GM21737 (cell line): ENCODE measurements around the gene EIF3L.

Source experiments
- ATAC-seq: cut with Tn5 transposase; IDR thresholded peaks from one replicate; pipeline ENCODE4 v1.9.1; 2021; ENCODE audit warnings: mild to moderate bottlenecking, moderate library complexity; ENCODE audit not compliant: unreplicated experiment

EIF3L gene

GRCh38 chr22:37850801-37851200, 1.6 kb downstream of the EIF3L start:
- no peak for ATAC-seq

GRCh38 chr22:37852418-37852817, 3.2 kb downstream of the EIF3L start:
- ATAC-seq = no peak

- no peak for ATAC-seq
These were observed 5.7 kb downstream of the EIF3L start for GRCh38 chr22:37854946-37855345.

DNA sequence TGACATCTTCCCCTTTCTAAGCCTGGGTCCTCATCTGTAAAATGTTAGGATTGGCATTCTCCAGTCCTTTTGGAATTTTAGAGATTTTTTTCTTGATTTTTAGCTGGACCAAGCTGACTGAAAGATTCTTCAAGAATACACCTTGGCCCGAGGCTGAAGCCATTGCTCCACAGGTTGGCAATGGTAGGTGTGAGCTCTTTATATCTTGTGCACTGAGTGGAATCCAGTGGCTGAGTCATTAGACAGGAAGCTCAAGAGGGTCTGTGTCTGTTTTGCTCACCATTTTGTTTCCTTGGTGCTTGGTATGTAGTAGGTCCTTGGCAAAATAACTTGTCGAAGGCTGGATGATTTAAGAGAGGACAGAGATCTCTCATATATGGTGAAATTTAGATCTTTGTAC, 6.2 kb downstream of the EIF3L start:
- ATAC-seq = no peak

DNA sequence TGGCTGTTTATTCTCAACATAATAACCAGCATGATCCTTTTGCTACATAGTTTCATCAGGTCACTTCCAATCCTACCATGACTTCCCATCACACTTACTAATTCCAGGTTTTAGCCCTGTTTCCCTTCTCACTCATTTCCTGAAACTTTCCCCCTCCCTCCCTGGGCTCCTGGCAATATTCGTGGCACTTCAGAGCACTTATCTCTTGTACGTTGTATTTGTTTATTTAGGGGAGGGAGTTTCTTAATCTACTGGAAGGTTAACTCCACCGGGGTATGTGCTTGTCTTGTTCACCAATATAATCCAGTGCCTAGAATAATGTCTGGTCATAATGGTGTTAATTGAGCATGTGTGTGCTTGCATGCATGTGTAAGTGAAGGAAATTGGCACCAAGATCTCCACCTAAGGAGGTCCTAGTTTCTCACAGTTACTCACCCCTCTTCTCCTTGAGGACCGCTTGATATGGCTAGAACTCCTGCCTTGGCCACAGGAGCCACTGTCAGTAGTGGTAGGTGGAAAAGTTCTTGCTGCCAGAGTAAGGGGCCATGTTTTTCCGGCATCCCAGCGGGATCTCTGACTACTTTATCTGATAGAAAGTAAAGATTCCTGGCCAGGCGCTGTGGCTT, 11.7 kb downstream of the EIF3L start:
- ATAC-seq = no peak

GRCh38 chr22:37862570-37863325, 13.5 kb downstream of the EIF3L start:
- no peak for ATAC-seq

- no peak for ATAC-seq
These were observed 16.3 kb downstream of the EIF3L start for GRCh38 chr22:37865510-37865909.

GRCh38 chr22:37870273-37870672, 21.1 kb downstream of the EIF3L start:
- no peak for ATAC-seq

- ATAC-seq = no peak
These were observed 31.6 kb downstream of the EIF3L start for GRCh38 chr22:37880668-37881440.

DNA sequence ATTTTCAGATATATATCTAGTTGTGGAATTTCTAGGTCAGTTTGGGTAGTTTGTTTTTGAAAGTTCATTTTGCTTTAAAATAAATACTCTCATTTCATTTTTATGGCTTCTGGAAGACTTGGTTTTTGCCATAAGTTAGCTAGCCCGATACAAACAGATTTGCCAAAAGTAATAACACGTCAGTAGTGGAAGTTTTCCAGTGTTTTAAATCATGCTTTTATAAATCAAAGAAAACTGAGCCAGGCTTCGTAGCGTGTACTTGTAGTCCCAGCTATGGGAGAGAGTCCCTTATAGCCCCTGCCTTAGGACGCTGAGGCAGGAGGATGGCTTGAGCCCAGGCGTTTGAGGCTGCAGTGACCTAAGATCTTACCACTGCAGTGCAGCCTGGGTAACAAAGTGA, 35.2 kb downstream of the EIF3L start:
- no peak for ATAC-seq

- no peak for ATAC-seq
These were observed 38.6 kb downstream of the EIF3L start for GRCh38 chr22:37887584-37888378.

DNA sequence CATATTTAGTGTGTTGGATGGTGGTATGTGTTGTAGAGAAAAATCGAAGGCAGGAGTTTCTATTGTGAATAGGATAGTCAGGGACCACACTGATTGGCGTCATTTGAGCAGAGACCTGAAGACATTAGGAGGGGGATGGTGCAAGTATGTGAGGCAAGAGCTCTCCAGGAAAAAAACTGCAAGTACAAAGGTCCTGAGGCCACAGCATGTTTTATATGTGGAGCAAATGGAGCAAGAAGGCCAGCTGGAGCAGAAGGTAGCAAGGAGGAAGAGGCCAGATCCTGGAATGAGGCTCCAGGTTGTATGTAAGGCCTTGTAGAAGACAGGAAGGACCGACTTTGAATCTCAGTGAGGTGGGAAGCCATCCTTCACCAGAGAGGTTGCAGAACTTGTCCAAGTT, 42.7 kb downstream of the EIF3L start:
- no peak for ATAC-seq

DNA sequence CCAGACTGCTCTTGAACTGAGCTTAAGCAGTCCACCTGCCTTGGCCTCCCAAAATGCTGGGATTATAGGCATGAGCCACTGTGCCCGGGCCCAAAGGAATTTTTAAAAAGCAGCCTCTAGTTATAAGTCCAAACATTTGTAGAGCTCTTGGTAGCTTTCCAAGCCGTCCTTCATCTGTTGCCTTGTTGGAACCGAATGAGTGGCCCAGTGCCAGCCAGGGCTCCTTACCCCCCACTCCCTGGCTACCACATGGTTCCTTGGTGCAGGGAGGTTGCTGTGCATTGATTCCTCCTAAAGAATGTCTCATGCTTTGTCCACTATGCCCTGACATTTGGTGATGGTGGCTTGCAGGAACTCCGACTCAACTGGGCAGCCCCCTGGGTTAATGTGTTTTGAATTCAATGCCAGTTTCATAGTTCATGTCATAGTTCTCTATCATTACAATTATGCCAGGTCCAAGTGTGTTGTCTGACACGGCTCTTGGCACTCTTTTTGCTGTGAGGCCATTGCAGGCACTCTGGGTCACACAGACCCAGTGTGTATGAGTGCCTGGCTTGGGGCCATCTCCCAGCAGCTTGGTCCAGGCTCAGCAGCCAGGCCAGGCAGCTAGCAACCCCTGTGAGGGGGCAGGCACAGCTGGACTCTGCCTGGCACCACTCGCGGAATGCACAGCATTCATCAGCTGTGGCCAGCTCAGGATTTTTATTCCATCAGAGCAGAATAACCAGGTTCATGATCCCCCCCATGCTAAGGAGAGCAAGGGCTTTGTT, 43.5 kb downstream of the EIF3L start:
- ATAC-seq = no peak

GRCh38 chr22:37893583-37893983, 44.4 kb downstream of the EIF3L start:
- no peak for ATAC-seq

DNA sequence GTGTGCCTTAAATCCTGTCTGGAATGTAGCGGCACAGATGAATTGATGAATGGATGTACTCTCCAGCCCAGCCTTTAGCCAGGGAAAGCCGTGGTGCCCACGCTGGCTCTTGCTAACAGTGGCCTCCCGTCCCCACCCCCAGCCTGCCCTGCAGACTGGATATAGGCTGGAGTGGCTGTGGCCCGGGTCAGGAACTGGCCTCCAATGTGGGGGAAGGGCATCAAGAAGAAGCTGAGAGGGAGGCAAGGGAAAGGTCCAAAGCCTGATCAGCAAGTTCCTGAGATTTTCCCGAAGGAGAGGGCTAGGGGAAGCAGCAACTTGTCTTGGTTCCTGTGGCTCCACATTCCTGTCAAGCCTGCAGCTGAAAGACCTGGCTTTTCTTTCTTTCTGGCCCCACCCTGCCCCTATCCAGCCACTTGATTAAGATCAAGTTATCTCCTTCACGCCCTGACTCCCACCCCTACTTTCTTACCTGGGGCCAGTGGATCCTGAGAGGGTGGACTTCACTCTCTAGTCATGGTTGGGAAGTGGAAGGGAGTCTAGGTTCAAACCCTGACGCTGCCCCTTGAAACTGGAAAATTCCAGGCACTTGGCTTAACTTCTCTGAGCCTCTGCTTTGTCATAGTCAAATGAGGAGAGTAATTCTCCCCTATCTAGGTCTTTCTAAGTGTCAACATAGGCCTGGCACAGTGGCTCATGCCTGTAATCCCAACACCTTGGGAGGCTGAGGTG, 45.9 kb downstream of the EIF3L start:
- no peak for ATAC-seq

DNA sequence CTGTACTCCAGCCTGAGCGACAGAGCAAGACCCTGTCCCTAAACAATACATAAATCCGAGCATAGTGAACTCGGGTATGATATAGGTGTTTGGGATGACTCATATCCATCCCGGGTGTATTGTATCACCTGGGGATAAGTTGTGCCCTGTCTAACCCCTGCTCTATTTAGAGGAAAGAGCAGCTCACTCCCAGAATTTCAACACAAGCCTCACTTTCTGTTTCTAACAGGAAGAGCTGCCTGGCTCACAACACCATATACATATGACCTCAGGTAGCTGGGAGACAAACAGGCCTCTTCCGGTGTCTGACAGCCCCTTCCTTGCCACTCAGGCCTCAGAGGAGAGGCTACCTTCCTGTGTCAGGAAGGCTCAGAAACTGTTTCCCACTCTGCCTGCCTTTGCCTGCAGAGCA, 47.0 kb downstream of the EIF3L start:
- ATAC-seq = peak; percentile 75

DNA sequence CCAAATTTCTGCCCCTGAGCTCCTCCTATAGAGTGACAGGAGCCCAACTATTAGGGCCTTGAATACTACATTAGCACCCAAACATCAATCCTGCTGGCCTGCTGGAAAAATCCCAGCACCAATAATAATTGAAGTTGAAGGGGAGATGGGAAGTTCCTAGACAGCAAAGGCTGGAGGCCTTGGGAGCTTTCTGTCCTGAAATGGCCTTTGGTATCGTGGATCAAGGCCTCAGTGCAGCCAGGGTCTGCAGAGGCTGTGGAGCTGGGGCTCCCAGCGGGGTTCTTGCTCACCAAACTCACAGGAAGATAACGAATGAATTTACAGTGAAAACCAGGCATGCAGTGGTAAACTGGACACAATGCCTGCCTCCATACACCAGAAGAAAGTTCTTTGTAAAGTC, 47.7 kb downstream of the EIF3L start:
- no peak for ATAC-seq

DNA sequence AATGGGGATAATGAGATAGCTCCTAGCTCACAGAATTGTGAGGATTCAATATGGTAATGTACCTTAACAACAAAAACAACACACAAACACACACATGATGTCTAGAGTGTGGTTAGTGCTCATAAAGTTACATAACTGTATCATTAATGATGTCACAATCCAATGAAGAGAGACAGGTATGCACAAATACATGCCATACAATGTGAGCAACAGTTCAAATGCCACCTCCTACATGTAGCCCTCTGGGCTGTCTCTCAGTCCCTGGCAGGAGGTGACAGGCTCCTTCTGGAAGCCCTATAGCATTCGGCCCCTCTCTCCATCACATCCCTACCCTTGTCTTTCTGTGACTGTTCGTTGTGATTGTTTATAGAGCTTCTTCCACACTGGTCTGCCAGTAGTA, 48.6 kb downstream of the EIF3L start:
- no peak for ATAC-seq

- no peak for ATAC-seq
These were observed 49.4 kb downstream of the EIF3L start for GRCh38 chr22:37898441-37899181.
